HepG2 (cell line): Measurements from ENCODE around the gene NWD2. TPM values are rescaled to one million over a fixed set of nuclear protein-coding genes. Genes with fewer than 3 reads are reported as not detected.

ENCODE experiments used
- ATAC-seq: fragments of 200-7000 bp; cut with Tn5 transposase; 3 replicates; pipeline ENCODE4 v1.9.1; 2020; ENCODE audit warnings: mild to moderate bottlenecking, moderate library complexity
- BruUV-seq: library from RNA; stranded (reverse); fragments of 400-500 nt; replicated peaks from 2 replicates; lab custom pipeline; 2021; lab: Mats Ljungman, UMichigan
- CTCF ChIA-PET: fragments of 300-600 bp; formaldehyde crosslinking; extraction: SDS; loops from one replicate; lab custom pipeline; 2021; ENCODE audit warnings: low total read pairs, inconsistent platforms, low intra/inter-chr PET ratio; lab: Yijun Ruan, JAX
- POLR2A ChIA-PET: fragments of 350-600 bp; sonication (Branson Sonifier 250); formaldehyde crosslinking; loops from one replicate; lab custom pipeline; 2020; ENCODE audit warnings: antibody characterized with exemption, inconsistent platforms; lab: Yijun Ruan, JAX
- DNase-seq: peaks from one replicate; pipeline ENCODE4 v3.0.0-alpha.2; 2015; ENCODE audit warnings: low spot score
- FAIRE-seq: peaks from 3 replicates; lab custom pipeline; 2011; peaks lifted over from hg19 to GRCh38; lab: Jason Lieb, UNC
- H2AFZ ChIP-seq: one replicate; pipeline ENCODE4 v1.6.1; 2011; ENCODE audit warnings: low read length, inconsistent platforms
- H3K27ac ChIP-seq: fragments of 300-600 bp; 3 replicates; pipeline ENCODE4 v1.8.0; 2011; ENCODE audit warnings: mixed run types, mild to moderate bottlenecking, mixed read lengths, low read length, inconsistent platforms; ENCODE audit not compliant: insufficient read depth; ENCODE audit errors: extremely low read length
- H3K27me3 ChIP-seq, 2 experiments: fragments of 200-600 bp in 1 of 2; 2 replicates in 1 of 2; 3 replicates in 1 of 2; pipeline versions ENCODE4 v1.6.0 to v1.8.0; 2011; ENCODE audit warnings: low read length in 2 of 2, mild to moderate bottlenecking in 2 of 2, moderate library complexity in 2 of 2, inconsistent platforms in 1 of 2; ENCODE audit not compliant: insufficient read depth in 2 of 2, control insufficient read depth in 1 of 2
- H3K36me3 ChIP-seq, 2 experiments: fragments of 200-600 bp in 1 of 2; replicated peaks in 1 of 2; 2 replicates in 1 of 2; 3 replicates in 1 of 2; pipeline versions ENCODE4 v1.5.1 to v1.8.0; 2011; ENCODE audit warnings: low read length in 2 of 2, inconsistent platforms in 1 of 2; ENCODE audit not compliant: insufficient read depth in 2 of 2, control insufficient read depth in 1 of 2
- H3K4me1 ChIP-seq: 2 replicates; pipeline ENCODE4 v1.5.1; 2012; ENCODE audit warnings: low read length, inconsistent platforms; ENCODE audit not compliant: insufficient read depth
- H3K4me2 ChIP-seq: 2 replicates; pipeline ENCODE4 v1.6.0; 2011; ENCODE audit warnings: low read depth, low read length, inconsistent platforms
- H3K4me3 ChIP-seq, 3 experiments: fragments of 200-600 bp in 1 of 3; sonication (generic), shearing (Covaris generic) in 1 of 3; replicated peaks in 1 of 3; 2 replicates each; pipeline ENCODE4 v1.5.1; 2011 to 2016; ENCODE audit warnings: low read length in 3 of 3, inconsistent platforms in 2 of 3, low read depth in 2 of 3, mild to moderate bottlenecking in 2 of 3, control low read depth in 1 of 3, mixed read lengths in 1 of 3; ENCODE audit not compliant: insufficient read depth in 1 of 3
- H3K79me2 ChIP-seq: one replicate; pipeline ENCODE4 v1.6.1; 2011; ENCODE audit warnings: low read length, inconsistent platforms; ENCODE audit not compliant: insufficient read depth
- H3K9ac ChIP-seq: 2 replicates; pipeline ENCODE4 v1.6.0; 2011; ENCODE audit warnings: mild to moderate bottlenecking, low read depth, low read length, inconsistent platforms; ENCODE audit not compliant: insufficient read depth
- H3K9me3 ChIP-seq: 2 replicates; pipeline ENCODE4 v1.5.1; 2012; ENCODE audit warnings: mild to moderate bottlenecking, low read length
- H4K20me1 ChIP-seq: 2 replicates; pipeline ENCODE4 v1.6.0; 2011; ENCODE audit warnings: inconsistent platforms, mild to moderate bottlenecking, low read length, moderate library complexity; ENCODE audit not compliant: insufficient read depth
- EP300 ChIP-seq, 3 experiments: sonication (generic) in 1 of 3; formaldehyde crosslinking in 1 of 3; IDR thresholded peaks; 2 replicates each; pipeline versions ENCODE4 v1.5.1 to v1.6.1; 2011 to 2020; ENCODE audit warnings: low read depth in 2 of 3, low read length in 2 of 3, borderline replicate concordance in 1 of 3, improper control_type of control experiment in 1 of 3, mild to moderate bottlenecking in 1 of 3, missing genetic modification reagents in 1 of 3, moderate library complexity in 1 of 3
- HMG20B ChIP-seq: conservative IDR thresholded peaks from 2 replicates; pipeline ENCODE4 v1.6.1; 2016; ENCODE audit warnings: missing genetic modification reagents, missing compliant biosample characterization
- RBAK ChIP-seq: sonication (generic); formaldehyde crosslinking; IDR thresholded peaks from 2 replicates; pipeline ENCODE4 v1.5.1; 2020; ENCODE audit warnings: mild to moderate bottlenecking, missing genetic modification reagents
- XRCC5 ChIP-seq: fragments of 200-400 bp; formaldehyde crosslinking; optimal IDR thresholded peaks from 2 replicates; pipeline ENCODE3; 2017; ENCODE audit warnings: mild to moderate bottlenecking, low read length
- WGBS: methylation state at CpG from one replicate; pipeline ENCODE4 v1.1.6; 2017; ENCODE audit warnings: low lambda C conversion rate; 5-methylcytosine and 5-hydroxymethylcytosine counted together
- in situ Hi-C: cut with HindIII; loops from 2 replicates; pipeline ENCODE4 v1.10.0; 2017; ENCODE audit warnings: low pct_unique_long_range_greater_than_20kb; ENCODE audit not compliant: extremely low pct_ligation_motif_present
- intact Hi-C: fragments of 100-400 bp; cut with micrococcal nuclease; formaldehyde crosslinking; loops from one replicate; pipeline ENCODE4 v1.10.0; 2022; ENCODE audit not compliant: unreplicated experiment
- polyA plus RNA-seq, 8 experiments: library from polyadenylated mRNA; depleted of rRNA in 3 of 8; stranded (reverse) in 7 of 8; unstranded in 1 of 8; fragments of >200 nt; fragmentation: Illumina TruSeq in 4 of 8; extraction: Trizol in 4 of 8; gene quantifications; 2 replicates each; pipeline versions ENCODE4 v1.2.1 to v1.2.3, GENCODE V29; 2011 to 2016; ENCODE audit warnings: low read depth in 4 of 8, missing spikeins in 1 of 8, mixed read lengths in 1 of 8; ENCODE audit not compliant: insufficient read depth in 1 of 8
- total RNA-seq, 5 experiments: library from RNA; depleted of rRNA; stranded (reverse); fragments of >200 nt; fragmentation: Illumina TruSeq; extraction: Trizol; gene quantifications; 2 replicates each; pipeline ENCODE4 v1.2.3, GENCODE V29; 2016; ENCODE audit warnings: low read depth in 1 of 5
- TF ChIP-seq, protein P1 (sequence below): IDR thresholded peaks from 2 replicates; pipeline ENCODE4 v1.6.1; 2016; ENCODE audit warnings: low read depth
- TF ChIP-seq, protein P2 (sequence below), 2 experiments: sonication (generic) in 1 of 2; formaldehyde crosslinking in 1 of 2; IDR thresholded peaks; 2 replicates each; pipeline versions ENCODE4 v1.5.1 to v1.6.1; 2011 to 2020; ENCODE audit warnings: borderline replicate concordance in 1 of 2, low read depth in 1 of 2, low read length in 1 of 2, mild to moderate bottlenecking in 1 of 2, missing genetic modification reagents in 1 of 2, moderate library complexity in 1 of 2

Gene NWD2
- total and polyA plus RNA-seq, 2 of the 13 experiments (the other 11 are each of a cell fraction or from before 2014, with no cell fraction given), result not detected

DNA sequence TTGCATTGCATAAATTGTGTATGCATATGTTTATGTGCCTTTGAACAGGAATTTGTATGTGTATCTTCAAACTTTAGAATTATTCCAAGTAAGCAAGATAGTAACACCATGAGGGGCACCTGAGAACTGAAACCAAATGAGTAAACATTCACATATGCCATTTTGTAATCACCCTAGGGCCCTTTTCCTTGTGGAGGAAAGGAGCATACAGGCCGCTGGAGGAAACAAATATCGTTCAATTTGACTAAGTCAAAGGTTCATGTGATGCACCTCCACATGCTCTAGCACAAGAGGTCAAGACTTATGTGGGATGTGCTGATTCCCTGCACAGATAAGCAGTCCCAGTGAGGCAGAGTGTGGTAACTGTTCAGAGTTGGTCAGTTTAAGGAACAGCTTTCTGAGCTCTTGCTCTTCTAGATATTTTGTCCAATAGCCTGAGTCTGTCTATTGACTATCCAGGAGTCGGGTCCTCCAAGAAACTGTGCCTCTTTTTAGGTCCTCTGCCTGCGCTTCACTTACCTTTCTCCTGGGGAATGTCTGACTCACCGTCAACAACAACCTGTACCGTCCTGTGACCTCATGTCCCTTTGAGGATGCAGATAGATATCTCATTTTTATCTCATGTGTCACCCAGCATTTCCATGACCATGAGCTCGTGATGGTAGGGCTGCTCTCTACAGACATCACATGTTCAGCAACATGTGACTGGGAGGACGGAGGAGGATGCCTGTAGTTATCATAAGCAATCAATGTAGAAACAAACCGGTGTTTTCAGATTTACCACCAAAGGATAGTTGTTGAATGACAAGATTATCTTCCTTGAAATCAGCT is 196.9 kb downstream of the NWD2 start (continued):
- TF ChIP-seq, protein P1, sequence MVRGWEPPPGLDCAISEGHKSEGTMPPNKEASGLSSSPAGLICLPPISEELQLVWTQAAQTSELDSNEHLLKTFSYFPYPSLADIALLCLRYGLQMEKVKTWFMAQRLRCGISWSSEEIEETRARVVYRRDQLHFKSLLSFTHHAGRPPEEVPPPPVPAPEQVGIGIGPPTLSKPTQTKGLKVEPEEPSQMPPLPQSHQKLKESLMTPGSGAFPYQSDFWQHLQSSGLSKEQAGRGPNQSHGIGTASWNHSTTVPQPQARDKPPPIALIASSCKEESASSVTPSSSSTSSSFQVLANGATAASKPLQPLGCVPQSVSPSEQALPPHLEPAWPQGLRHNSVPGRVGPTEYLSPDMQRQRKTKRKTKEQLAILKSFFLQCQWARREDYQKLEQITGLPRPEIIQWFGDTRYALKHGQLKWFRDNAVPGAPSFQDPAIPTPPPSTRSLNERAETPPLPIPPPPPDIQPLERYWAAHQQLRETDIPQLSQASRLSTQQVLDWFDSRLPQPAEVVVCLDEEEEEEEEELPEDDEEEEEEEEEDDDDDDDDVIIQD (CRISPR knock-in tag), result 0 out of 2 replicates have a peak, but pooled peaks have one; percentile 18
- TF ChIP-seq EP300 (IDR thresholded peaks at IDR 0.05; ENCODE audit: low read depth in 2 of 2, low read length in 2 of 2) (peak in 1 of 2 experiments; percentile 40; a peak in 1 of 4 replicates), EP300 (CRISPR knock-in tag; IDR thresholded peaks at IDR 0.05; ENCODE audit: borderline replicate concordance) (no peak), RBAK (CRISPR knock-in tag) (no peak), XRCC5 (no peak)
- TF ChIP-seq, protein P2, sequence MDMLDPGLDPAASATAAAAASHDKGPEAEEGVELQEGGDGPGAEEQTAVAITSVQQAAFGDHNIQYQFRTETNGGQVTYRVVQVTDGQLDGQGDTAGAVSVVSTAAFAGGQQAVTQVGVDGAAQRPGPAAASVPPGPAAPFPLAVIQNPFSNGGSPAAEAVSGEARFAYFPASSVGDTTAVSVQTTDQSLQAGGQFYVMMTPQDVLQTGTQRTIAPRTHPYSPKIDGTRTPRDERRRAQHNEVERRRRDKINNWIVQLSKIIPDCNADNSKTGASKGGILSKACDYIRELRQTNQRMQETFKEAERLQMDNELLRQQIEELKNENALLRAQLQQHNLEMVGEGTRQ (IDR thresholded peaks at IDR 0.05; ENCODE audit: low read depth, low read length), result peak; percentile 84
- TF ChIP-seq, protein P2 (CRISPR knock-in tag; IDR thresholded peaks at IDR 0.05; ENCODE audit: borderline replicate concordance), result no peak

DNA sequence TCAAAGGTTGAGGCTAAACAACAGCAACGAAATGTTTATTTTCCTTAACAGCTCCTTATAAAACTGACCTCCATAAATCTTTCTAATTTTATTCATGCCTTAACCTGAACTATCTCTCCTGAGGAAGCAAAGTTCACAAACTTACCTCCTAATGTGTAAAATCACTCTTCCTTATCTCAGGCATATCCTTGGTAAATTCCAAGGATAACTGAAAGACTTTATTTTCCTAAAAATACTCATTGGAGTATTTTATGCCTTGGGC is 197.4 kb downstream of the NWD2 start:
- no peak for DNase-seq
- POLR2A ChIA-PET, result interaction anchor here (1.4 kb wide), 1 partner anchor 11 kb away, joined by 3 read pairs; a partner anchor contains a TSS
- no peak for ATAC-seq
- 0% methylated on average over 1 of the region's 1 CpG for WGBS
- intact Hi-C loops (no loop called here), in situ Hi-C loops (no loop called here)
- no TSS peak for BruUV-seq
- Histone ChIP-seq H4K20me1 (no peaks in the 10 kb centered on the region), H3K9me3 (no peaks in the 10 kb centered on the region), H3K36me3 (no peaks in the 10 kb centered on the region), H2AFZ (no peak overlapping the region), H3K9ac (no peak overlapping the region), H3K4me3 (no peak overlapping the region), H3K4me2 (no peak overlapping the region), H3K4me1 (peaks cover 25% of the 10 kb centered on the region), H3K27ac (no peak overlapping the region), H3K79me2 (no peaks in the 10 kb centered on the region), H3K27me3 (no peaks in the 10 kb centered on the region; a peak in 1 of 5 replicates)
- FAIRE-seq, result no peak
- TF ChIP-seq HMG20B (CRISPR knock-in tag), result no peak
- CTCF ChIA-PET, result no interaction called here
